C1 segment of cervical spinal cord (tissue), 14 donors: ENCODE measurements around the gene AHR.

Experiments
- DNase-seq, 14 donors: peaks; one replicate each; lab custom pipeline; 2025; lab: John Stamatoyannopoulos, UW

Gene AHR

GRCh38 chr7:17298102-17298839 lies at the start of gene AHR:
TSS of gene AHR (plus strand) at chr7:17298652. CDS start at chr7:17299265, 613 bp downstream.
- peak; percentile 41 to 90 (median 78) for DNase-seq

- no peak for DNase-seq
Observed at GRCh38 chr7:17253885-17254284, 44.6 kb upstream of the AHR start.

- DNase-seq = no peak
Observed at GRCh38 chr7:17255926-17256325, 42.5 kb upstream of the AHR start.

GRCh38 chr7:17256375-17256774 lies 42.1 kb upstream of the AHR start:
- no peak for DNase-seq

GRCh38 chr7:17266565-17266964 lies 31.9 kb upstream of the AHR start:
- no peak for DNase-seq

GRCh38 chr7:17269341-17270221 lies 28.9 kb upstream of the AHR start:
- no peak for DNase-seq

GRCh38 chr7:17274551-17275245 lies 23.8 kb upstream of the AHR start:
- no peak for DNase-seq

GRCh38 chr7:17275749-17276671 lies 22.4 kb upstream of the AHR start:
- DNase-seq = no peak

- no peak for DNase-seq
Observed at GRCh38 chr7:17279061-17279460, 19.4 kb upstream of the AHR start.

- DNase-seq = no peak
Observed at GRCh38 chr7:17289074-17289645, 9.3 kb upstream of the AHR start.

- DNase-seq = no peak
Observed at GRCh38 chr7:17292843-17293242, 5.6 kb upstream of the AHR start.

GRCh38 chr7:17293481-17293880 lies 5.0 kb upstream of the AHR start:
- no peak for DNase-seq

GRCh38 chr7:17297243-17297642 lies 1.2 kb upstream of the AHR start:
- DNase-seq = peak in 1 of 14 donors; percentile 38

- DNase-seq = peak in 7 of 14 donors; percentile 13 to 53 (median 34)
Observed at GRCh38 chr7:17298840-17299482, 509 bp downstream of the AHR start.

GRCh38 chr7:17299483-17299991 lies 1.1 kb downstream of the AHR start:
- DNase-seq = peak in 5 of 14 donors; percentile 23 to 53 (median 34)

- DNase-seq = no peak
Observed at GRCh38 chr7:17300012-17300411, 1.6 kb downstream of the AHR start.

- no peak for DNase-seq
Observed at GRCh38 chr7:17300437-17300836, 2.0 kb downstream of the AHR start.

- peak in 1 of 14 donors; percentile 16 for DNase-seq
Observed at GRCh38 chr7:17301471-17302456, 3.3 kb downstream of the AHR start.
